Measurements from ENCODE around the gene IFNL3.

IFNL3 gene

GRCh38 chr19:39212375-39212742 lies 32.4 kb downstream of the IFNL3 start:
- DNase-seq = peak; percentile 73

GRCh38 chr19:39211731-39212374 lies 33.0 kb downstream of the IFNL3 start:
- no peak for DNase-seq

- DNase-seq = no peak
These were observed 35.6 kb downstream of the IFNL3 start for GRCh38 chr19:39209196-39209595.

GRCh38 chr19:39208175-39208795 lies 36.5 kb downstream of the IFNL3 start:
- no peak for DNase-seq

GRCh38 chr19:39207293-39207836 lies 37.4 kb downstream of the IFNL3 start:
- no peak for DNase-seq

GRCh38 chr19:39206122-39206521 lies 38.7 kb downstream of the IFNL3 start:
- no peak for DNase-seq

GRCh38 chr19:39205449-39205764 lies 39.4 kb downstream of the IFNL3 start:
- no peak for DNase-seq

GRCh38 chr19:39203372-39204341 lies 41.1 kb downstream of the IFNL3 start, which contains the start of gene SYCN:
Gene SYCN, minus strand, starts transcription at chr19:39204263. Its CDS starts 9 bp downstream, at chr19:39204254.
- DNase-seq = no peak

GRCh38 chr19:39202998-39203355 lies 41.8 kb downstream of the IFNL3 start:
- no peak for DNase-seq

GRCh38 chr19:39200803-39201115 lies 44.0 kb downstream of the IFNL3 start:
- DNase-seq = no peak

GRCh38 chr19:39200066-39200802 lies 44.6 kb downstream of the IFNL3 start:
- DNase-seq = no peak

- no peak for DNase-seq
These were observed 45.8 kb downstream of the IFNL3 start for GRCh38 chr19:39199025-39199424.

GRCh38 chr19:39197808-39198207 lies 47.0 kb downstream of the IFNL3 start:
- DNase-seq = no peak

- no peak for DNase-seq
These were observed 47.8 kb downstream of the IFNL3 start, which contains the start of gene NCCRP1 for GRCh38 chr19:39196860-39197562. Gene NCCRP1, plus strand, starts transcription at chr19:39196964. Its CDS starts 19 bp downstream, at chr19:39196983.

GRCh38 chr19:39196320-39196719 lies 48.5 kb downstream of the IFNL3 start:
- no peak for DNase-seq

- DNase-seq = peak; percentile 22
These were observed 49.1 kb downstream of the IFNL3 start for GRCh38 chr19:39195755-39196154.

GRCh38 chr19:39194832-39195542 lies 49.8 kb downstream of the IFNL3 start:
- no peak for DNase-seq

- no peak for DNase-seq
These were observed 51.0 kb downstream of the IFNL3 start for GRCh38 chr19:39193803-39194202.
